ENCODE measurements around the gene PHACTR1. TPM values are rescaled to one million over a fixed set of nuclear protein-coding genes. Genes with fewer than 3 reads are reported as not detected.

Gene PHACTR1
- total and polyA plus RNA-seq, 9 of the 15 experiments (the other 6 are each of a cell fraction or from before 2014, with no cell fraction given): 11.5 to 32.6 (median 22.0) TPM

DNA sequence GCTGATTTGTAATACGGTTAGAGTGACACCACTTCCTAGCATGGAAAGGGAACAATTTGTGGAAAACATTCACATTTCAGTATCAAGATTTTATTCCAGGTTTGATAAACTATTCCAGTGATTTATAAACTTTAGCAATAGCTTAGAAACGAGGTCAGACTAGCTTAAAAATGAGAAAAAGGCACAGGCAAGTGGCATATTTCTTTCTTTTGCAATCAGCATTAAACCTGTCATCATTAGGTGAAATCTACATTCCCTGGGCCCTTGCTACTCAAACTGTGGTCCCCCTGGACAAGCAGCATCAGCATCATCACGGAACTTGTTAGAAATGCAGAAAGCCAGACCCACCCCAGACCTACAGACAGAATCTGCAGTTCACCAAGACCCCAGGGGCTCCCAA, 581.9 kb downstream of the PHACTR1 start (continued):
- TF ChIP-seq, protein P1, sequence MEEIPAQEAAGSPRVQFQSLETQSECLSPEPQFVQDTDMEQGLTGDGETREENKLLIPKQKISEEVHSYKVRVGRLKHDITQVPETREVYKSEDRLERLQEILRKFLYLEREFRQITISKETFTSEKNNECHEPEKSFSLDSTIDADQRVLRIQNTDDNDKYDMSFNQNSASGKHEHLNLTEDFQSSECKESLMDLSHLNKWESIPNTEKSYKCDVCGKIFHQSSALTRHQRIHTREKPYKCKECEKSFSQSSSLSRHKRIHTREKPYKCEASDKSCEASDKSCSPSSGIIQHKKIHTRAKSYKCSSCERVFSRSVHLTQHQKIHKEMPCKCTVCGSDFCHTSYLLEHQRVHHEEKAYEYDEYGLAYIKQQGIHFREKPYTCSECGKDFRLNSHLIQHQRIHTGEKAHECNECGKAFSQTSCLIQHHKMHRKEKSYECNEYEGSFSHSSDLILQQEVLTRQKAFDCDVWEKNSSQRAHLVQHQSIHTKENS (CRISPR knock-in tag; IDR thresholded peaks at IDR 0.05): no peak
- TF ChIP-seq ARID1B (IDR thresholded peaks at IDR 0.05) (no peak), ZNF609 (CRISPR knock-in tag; IDR thresholded peaks at IDR 0.05; ENCODE audit: borderline replicate concordance) (no peak), SIX5 (IDR thresholded peaks at IDR 0.05; ENCODE audit: borderline replicate concordance in 1 of 2, insufficient read depth in 1 of 2, low read depth in 1 of 2, low read length in 2 of 2) (no peak)
